H9 (cell line): ENCODE measurements around the gene PIP5KL1. TPM values are rescaled to one million over a fixed set of nuclear protein-coding genes. Genes with fewer than 3 reads are reported as not detected.

Source experiments
- DNase-seq: peaks from one replicate; pipeline ENCODE4 v3.0.0-alpha.2; 2017
- H2AFZ ChIP-seq: one replicate; pipeline ENCODE4 v1.6.1; 2013; ENCODE audit warnings: mild to moderate bottlenecking, low read length, control low read depth, moderate library complexity
- H2AK5ac ChIP-seq: 2 replicates; pipeline ENCODE4 v1.6.1; 2013; ENCODE audit warnings: low read length, control low read depth, mixed read lengths; ENCODE audit not compliant: insufficient read length
- H2BK120ac ChIP-seq: one replicate; pipeline ENCODE4 v1.6.1; 2013; ENCODE audit warnings: low read depth, mild to moderate bottlenecking, low read length, control low read depth, inconsistent platforms; ENCODE audit not compliant: poor library complexity, severe bottlenecking
- H2BK12ac ChIP-seq: 2 replicates; pipeline ENCODE4 v1.6.1; 2013; ENCODE audit warnings: low read length, control low read depth, mixed read lengths, low read depth; ENCODE audit not compliant: insufficient read length
- H2BK15ac ChIP-seq: 2 replicates; pipeline ENCODE4 v1.6.1; 2013; ENCODE audit warnings: low read depth, low read length, control low read depth
- H2BK20ac ChIP-seq: one replicate; pipeline ENCODE4 v1.6.1; 2013; ENCODE audit warnings: low read depth, mild to moderate bottlenecking, low read length, control low read depth, inconsistent platforms; ENCODE audit not compliant: poor library complexity, severe bottlenecking
- H2BK5ac ChIP-seq: 2 replicates; pipeline ENCODE4 v1.6.1; 2013; ENCODE audit warnings: low read length, control low read depth, mixed read lengths; ENCODE audit not compliant: insufficient read length
- H3K14ac ChIP-seq: 2 replicates; pipeline ENCODE4 v1.6.1; 2013; ENCODE audit warnings: low read length, control low read depth; ENCODE audit not compliant: insufficient read depth
- H3K18ac ChIP-seq: 2 replicates; pipeline ENCODE4 v1.6.1; 2013; ENCODE audit warnings: low read depth, mild to moderate bottlenecking, mixed read lengths, low read length, control low read depth; ENCODE audit not compliant: insufficient read length
- H3K23ac ChIP-seq: 2 replicates; pipeline ENCODE4 v1.6.1; 2013; ENCODE audit warnings: low read length, control low read depth, mixed read lengths, low read depth; ENCODE audit not compliant: insufficient read length
- H3K23me2 ChIP-seq: 2 replicates; pipeline ENCODE4 v1.6.1; 2013; ENCODE audit warnings: low read depth, mild to moderate bottlenecking, mixed read lengths, low read length, control low read depth; ENCODE audit not compliant: insufficient read length, poor library complexity, severe bottlenecking
- H3K27ac ChIP-seq: 2 replicates; pipeline ENCODE4 v1.5.1; 2013; ENCODE audit warnings: low read length, control low read depth, mixed read lengths, low read depth; ENCODE audit not compliant: insufficient read length
- H3K27me3 ChIP-seq: 2 replicates; pipeline ENCODE4 v1.6.1; 2013; ENCODE audit warnings: low read length, control low read depth, inconsistent platforms; ENCODE audit not compliant: insufficient read depth
- H3K4ac ChIP-seq: 2 replicates; pipeline ENCODE4 v1.6.1; 2013; ENCODE audit warnings: low read depth, mild to moderate bottlenecking, control low read depth, inconsistent platforms, low read length, moderate library complexity
- H3K4me1 ChIP-seq: 2 replicates; pipeline ENCODE4 v1.6.1; 2013; ENCODE audit warnings: low read length, control low read depth, inconsistent platforms; ENCODE audit not compliant: insufficient read depth
- H3K4me2 ChIP-seq: 2 replicates; pipeline ENCODE4 v1.6.1; 2013; ENCODE audit warnings: low read length, control low read depth, mixed read lengths; ENCODE audit not compliant: insufficient read length, insufficient read depth
- H3K56ac ChIP-seq: 2 replicates; pipeline ENCODE4 v1.6.1; 2013; ENCODE audit warnings: low read depth, mild to moderate bottlenecking, mixed read lengths, low read length, control low read depth; ENCODE audit not compliant: insufficient read length
- H3K79me1 ChIP-seq: 2 replicates; pipeline ENCODE4 v1.6.1; 2013; ENCODE audit warnings: low read depth, mild to moderate bottlenecking, moderate library complexity, low read length, control low read depth, inconsistent platforms; ENCODE audit not compliant: insufficient read depth, poor library complexity, severe bottlenecking
- H3K79me2 ChIP-seq: 2 replicates; pipeline ENCODE4 v1.6.1; 2013; ENCODE audit warnings: low read length, control low read depth, inconsistent platforms; ENCODE audit not compliant: insufficient read depth
- H3K9ac ChIP-seq: 2 replicates; pipeline ENCODE4 v1.6.1; 2013; ENCODE audit warnings: low read length, control low read depth, mixed read lengths; ENCODE audit not compliant: insufficient read length; ENCODE audit errors: extremely low read depth
- H3K9me3 ChIP-seq: one replicate; pipeline ENCODE4 v1.6.1; 2013; ENCODE audit warnings: low read depth, low read length, inconsistent platforms; ENCODE audit not compliant: control insufficient read depth
- H3T11ph ChIP-seq: one replicate; pipeline ENCODE4 v1.6.1; 2013; ENCODE audit warnings: mild to moderate bottlenecking, low read length, control low read depth, inconsistent platforms
- H4K20me1 ChIP-seq: one replicate; pipeline ENCODE4 v1.6.1; 2013; ENCODE audit not compliant: control insufficient read depth, insufficient read length, insufficient read depth
- H4K5ac ChIP-seq: 2 replicates; pipeline ENCODE4 v1.6.1; 2013; ENCODE audit warnings: low read depth, mild to moderate bottlenecking, mixed read lengths, low read length, control low read depth; ENCODE audit not compliant: insufficient read length
- H4K8ac ChIP-seq: replicated peaks from 2 replicates; pipeline ENCODE4 v1.6.1; 2013; ENCODE audit warnings: low read length, control low read depth, mixed read lengths, low read depth; ENCODE audit not compliant: insufficient read length
- H4K91ac ChIP-seq: 2 replicates; pipeline ENCODE4 v1.6.1; 2013; ENCODE audit warnings: low read depth, mild to moderate bottlenecking, moderate library complexity, mixed read lengths, low read length, control low read depth; ENCODE audit not compliant: insufficient read length
- H3K27ac Mint-ChIP-seq, 3 experiments: 2 replicates in 2 of 3; 3 replicates in 1 of 3; pipeline ENCODE4 v1.8.0; 2020 to 2021; ENCODE audit warnings: mixed read lengths in 3 of 3, mild to moderate bottlenecking in 1 of 3, moderate library complexity in 1 of 3
- H3K27me3 Mint-ChIP-seq: 2 replicates; pipeline ENCODE4 v1.8.0; 2021; ENCODE audit warnings: low read depth, mild to moderate bottlenecking, moderate library complexity, mixed read lengths
- H3K36me3 Mint-ChIP-seq, 3 experiments: 2 replicates in 2 of 3; 3 replicates in 1 of 3; pipeline ENCODE4 v1.8.0; 2020 to 2021; ENCODE audit warnings: low read depth in 3 of 3, mixed read lengths in 3 of 3; ENCODE audit not compliant: insufficient read depth in 1 of 3
- H3K4me1 Mint-ChIP-seq, 2 experiments: 2 replicates each; pipeline ENCODE4 v1.8.0; 2020; ENCODE audit warnings: mixed read lengths in 2 of 2
- H3K4me3 Mint-ChIP-seq, 2 experiments: 2 replicates in 1 of 2; 3 replicates in 1 of 2; pipeline ENCODE4 v1.8.0; 2020 to 2021; ENCODE audit warnings: mild to moderate bottlenecking in 2 of 2, mixed read lengths in 2 of 2, moderate library complexity in 1 of 2
- H3K9me3 Mint-ChIP-seq, 2 experiments: 2 replicates in 1 of 2; 3 replicates in 1 of 2; pipeline ENCODE4 v1.8.0; 2020; ENCODE audit warnings: mild to moderate bottlenecking in 2 of 2, mixed read lengths in 2 of 2, moderate library complexity in 1 of 2
- WGBS: extraction: QIAGEN DNeasy Blood & Tissue Kit; methylation state at CpG from one replicate; pipeline ENCODE4 v1.1.7; 2013; ENCODE audit warnings: missing lambda C conversion rate, low lambda C conversion rate, mixed read lengths; ENCODE audit not compliant: insufficient read length; ENCODE audit errors: extremely low coverage; 5-methylcytosine and 5-hydroxymethylcytosine counted together
- total RNA-seq: library from RNA; stranded (reverse); gene quantifications from 2 replicates; pipeline ENCODE4 v1.2.1, GENCODE V29; 2021
- TF ChIP-seq, protein P1 (sequence below): fragments of 200-600 bp; sonication (generic); conservative IDR thresholded peaks from 3 replicates; pipeline ENCODE4 v1.8.0; 2021; ENCODE audit warnings: antibody characterized with exemption, mild to moderate bottlenecking

PIP5KL1 gene
- total RNA-seq, 1 experiment from 2014 or later, result 11.6 TPM

DNA sequence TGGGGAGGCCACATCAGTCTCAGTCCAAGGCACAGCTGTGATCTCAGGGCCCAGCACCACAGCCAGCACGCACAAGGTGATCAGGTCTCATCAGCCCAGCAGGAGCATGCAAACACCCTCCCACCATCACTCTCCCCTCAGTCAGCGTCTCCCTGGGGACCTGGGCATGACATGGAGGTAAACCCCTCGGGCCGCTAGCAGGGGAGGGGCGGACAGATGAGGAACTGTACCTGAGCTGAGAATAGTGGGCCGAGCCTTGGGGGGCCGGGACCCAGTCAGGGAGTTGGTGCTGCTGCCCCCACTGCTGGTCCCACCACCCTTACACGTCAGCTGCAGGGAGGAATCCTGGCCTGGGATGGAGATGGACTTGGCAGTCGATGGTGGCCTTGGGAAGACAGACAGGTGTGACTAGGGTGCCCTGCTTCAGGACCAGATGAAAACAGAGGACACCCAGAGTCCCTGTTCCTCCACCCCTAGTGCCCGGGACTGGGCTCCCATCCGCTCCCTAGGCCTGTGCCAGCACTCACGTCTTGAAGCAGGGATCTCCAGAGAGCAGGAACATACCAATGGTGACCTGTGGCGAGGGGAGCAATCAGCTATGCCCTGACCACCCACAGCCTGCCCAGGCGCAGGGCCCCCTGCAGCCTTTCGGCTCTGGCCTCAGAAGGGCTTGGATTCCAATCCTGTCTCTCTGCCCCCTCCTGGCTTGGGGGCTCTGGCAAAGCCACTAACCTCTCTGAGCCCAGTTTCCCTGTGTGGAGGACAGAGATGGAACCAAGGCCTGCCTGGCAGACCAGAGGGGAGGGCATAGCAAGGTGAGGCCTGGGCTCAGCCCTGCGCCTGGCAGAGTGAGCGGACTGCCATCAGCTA is 17.5 kb upstream of the PIP5KL1 start:
- Histone ChIP-seq H3K4ac (no peak overlapping the region), H4K5ac (no peak overlapping the region), H3K56ac (no peak overlapping the region), H3K9ac (no peak overlapping the region), H3K14ac (no peak overlapping the region), H2BK20ac (no peak overlapping the region), H3K27ac (no peak overlapping the region), H3T11ph (no peak overlapping the region), H2BK120ac (no peak overlapping the region), H4K20me1 (no peaks in the 10 kb centered on the region), H2AFZ (no peak overlapping the region), H3K23me2 (no peaks in the 10 kb centered on the region), H2AK5ac (no peak overlapping the region), H4K8ac (no peak overlapping the region), H2BK12ac (no peak overlapping the region), H2BK15ac (no peak overlapping the region), H3K18ac (no peak overlapping the region), H4K91ac (no peak overlapping the region), H3K79me1 (no peaks in the 10 kb centered on the region), H3K23ac (no peak overlapping the region), H3K27me3 (no peaks in the 10 kb centered on the region), H3K79me2 (no peaks in the 10 kb centered on the region), H2BK5ac (no peak overlapping the region), H3K4me2 (no peak overlapping the region), H3K9me3 (no peaks in the 10 kb centered on the region), H3K4me1 (no peaks in the 10 kb centered on the region)
- Mint-ChIP-seq H3K27me3 (no peaks in the 10 kb centered on the region), H3K36me3 (peaks cover 9 to 43% (median 31%) of the 10 kb centered on the region in 3 experiments), H3K4me3 (no peak overlapping the region; a peak in 1 of 5 replicates), H3K27ac (peak overlapping the region; percentile 13 to 79 (median 62); a peak in 4 of 7 replicates), H3K4me1 (peaks cover 6 to 16% of the 10 kb centered on the region in 2 experiments), H3K9me3 (no peaks in the 10 kb centered on the region)
- DNase-seq, result no peak
- TF ChIP-seq, protein P1, sequence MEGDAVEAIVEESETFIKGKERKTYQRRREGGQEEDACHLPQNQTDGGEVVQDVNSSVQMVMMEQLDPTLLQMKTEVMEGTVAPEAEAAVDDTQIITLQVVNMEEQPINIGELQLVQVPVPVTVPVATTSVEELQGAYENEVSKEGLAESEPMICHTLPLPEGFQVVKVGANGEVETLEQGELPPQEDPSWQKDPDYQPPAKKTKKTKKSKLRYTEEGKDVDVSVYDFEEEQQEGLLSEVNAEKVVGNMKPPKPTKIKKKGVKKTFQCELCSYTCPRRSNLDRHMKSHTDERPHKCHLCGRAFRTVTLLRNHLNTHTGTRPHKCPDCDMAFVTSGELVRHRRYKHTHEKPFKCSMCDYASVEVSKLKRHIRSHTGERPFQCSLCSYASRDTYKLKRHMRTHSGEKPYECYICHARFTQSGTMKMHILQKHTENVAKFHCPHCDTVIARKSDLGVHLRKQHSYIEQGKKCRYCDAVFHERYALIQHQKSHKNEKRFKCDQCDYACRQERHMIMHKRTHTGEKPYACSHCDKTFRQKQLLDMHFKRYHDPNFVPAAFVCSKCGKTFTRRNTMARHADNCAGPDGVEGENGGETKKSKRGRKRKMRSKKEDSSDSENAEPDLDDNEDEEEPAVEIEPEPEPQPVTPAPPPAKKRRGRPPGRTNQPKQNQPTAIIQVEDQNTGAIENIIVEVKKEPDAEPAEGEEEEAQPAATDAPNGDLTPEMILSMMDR, result no peak
- no CpG with 5 or more reads among the region's 17 CpGs for WGBS
